SK-N-SH (cell line): Measurements from ENCODE around the gene PAAF1. TPM values are rescaled to one million over a fixed set of nuclear protein-coding genes. Genes with fewer than 3 reads are reported as not detected.
A peak's percentile ranks its signal among the peaks of the same experiment; 100 is the strongest.

Experiments used
- CTCF ChIA-PET: fragments of 300-600, 350-600 bp; formaldehyde crosslinking; extraction: SDS; loops from one replicate; lab custom pipeline; 2021; lab: Yijun Ruan, JAX
- POLR2A ChIA-PET: fragments of 350-600 bp; sonication (Branson Sonifier 250); formaldehyde crosslinking; extraction: SDS; loops from one replicate; lab custom pipeline; 2020; ENCODE audit warnings: antibody characterized with exemption, inconsistent platforms; lab: Yijun Ruan, JAX
- DNase-seq: peaks from one replicate; pipeline ENCODE4 v3.0.0; 2012
- H2AFZ ChIP-seq: fragments of 200-600 bp; sonication (generic); 2 replicates; pipeline ENCODE4 v1.8.1; 2016; ENCODE audit warnings: antibody characterized with exemption, mild to moderate bottlenecking, low read depth
- H3F3A ChIP-seq: fragments of 200-600 bp; sonication (generic); replicated peaks from 2 replicates; pipeline ENCODE3; 2016; ENCODE audit warnings: antibody characterized with exemption, mild to moderate bottlenecking; ENCODE audit not compliant: insufficient read depth
- H3K27ac ChIP-seq, 2 experiments: fragments of 200-500 bp in 1 of 2; fragments of 200-600 bp in 1 of 2; sonication (Bioruptor generic) in 1 of 2; sonication (generic), shearing (Covaris generic) in 1 of 2; 2 replicates each; pipeline versions ENCODE4 v1.5.1 to v1.6.1; 2014 to 2016; ENCODE audit warnings: low read depth in 2 of 2, inconsistent platforms in 1 of 2, low read length in 1 of 2, mild to moderate bottlenecking in 1 of 2, mixed read lengths in 1 of 2
- H3K27me3 ChIP-seq: fragments of 200-600 bp; sonication (generic), shearing (Covaris generic); 2 replicates; pipeline ENCODE4 v1.6.1; 2016; ENCODE audit warnings: mixed run types; ENCODE audit not compliant: insufficient read depth
- H3K36me3 ChIP-seq, 2 experiments: fragments of 200-500 bp in 1 of 2; fragments of 200-600 bp in 1 of 2; sonication (Bioruptor generic) in 1 of 2; sonication (generic) in 1 of 2; replicated peaks in 1 of 2; 2 replicates each; pipeline versions ENCODE3 to v1.5.1; 2014 to 2016; ENCODE audit warnings: low read length in 1 of 2, mild to moderate bottlenecking in 1 of 2; ENCODE audit not compliant: insufficient read depth in 2 of 2, control insufficient read depth in 1 of 2
- H3K4me1 ChIP-seq, 2 experiments: fragments of 200-500 bp in 1 of 2; fragments of 200-600 bp in 1 of 2; sonication (Bioruptor generic) in 1 of 2; sonication (generic), shearing (Covaris generic) in 1 of 2; 2 replicates each; pipeline versions ENCODE4 v1.5.1 to v1.6.1; 2014 to 2016; ENCODE audit warnings: low read depth in 1 of 2, low read length in 1 of 2, mixed run types in 1 of 2; ENCODE audit not compliant: insufficient read depth in 2 of 2, control insufficient read depth in 1 of 2
- H3K4me2 ChIP-seq: fragments of 200-600 bp; sonication (generic), shearing (Covaris generic); 2 replicates; pipeline ENCODE4 v1.6.1; 2017; ENCODE audit warnings: mixed run types
- H3K4me3 ChIP-seq, 2 experiments: fragments of 200-500 bp in 1 of 2; fragments of 200-600 bp in 1 of 2; sonication (Bioruptor generic) in 1 of 2; sonication (generic), shearing (Covaris generic) in 1 of 2; 2 replicates each; pipeline versions ENCODE4 v1.5.1 to v1.8.1; 2014 to 2016; ENCODE audit warnings: low read depth in 2 of 2, inconsistent platforms in 1 of 2, low read length in 1 of 2, mild to moderate bottlenecking in 1 of 2, mixed read lengths in 1 of 2, moderate library complexity in 1 of 2
- H3K79me2 ChIP-seq: fragments of 200-600 bp; sonication (generic); 2 replicates; pipeline ENCODE4 v1.8.1; 2017; ENCODE audit warnings: mild to moderate bottlenecking; ENCODE audit not compliant: insufficient read depth
- H3K9ac ChIP-seq: fragments of 200-600 bp; sonication (generic); 2 replicates; pipeline ENCODE4 v1.6.1; 2017; ENCODE audit warnings: mixed run types
- H3K9me2 ChIP-seq: fragments of 200-600 bp; sonication (generic); 2 replicates; pipeline ENCODE4 v1.6.1; 2017; ENCODE audit warnings: mixed run types
- H3K9me3 ChIP-seq: fragments of 200-600 bp; sonication (generic); 2 replicates; pipeline ENCODE4 v1.6.1; 2017; ENCODE audit warnings: mixed run types, mild to moderate bottlenecking, moderate library complexity
- H4K20me1 ChIP-seq: fragments of 200-600 bp; sonication (generic); 2 replicates; pipeline ENCODE4 v1.6.1; 2017; ENCODE audit warnings: mild to moderate bottlenecking, mixed run types; ENCODE audit not compliant: insufficient read depth
- CHD2 ChIP-seq: fragments of 150-350 bp; IDR thresholded peaks from 2 replicates; pipeline ENCODE4 v1.6.1; 2018; ENCODE audit warnings: low read length; ENCODE audit not compliant: partially characterized antibody
- CTCF ChIP-seq: fragments of 200-600 bp; sonication (generic); IDR thresholded peaks from 2 replicates; pipeline ENCODE4 v1.6.1; 2017; ENCODE audit warnings: antibody characterized with exemption, mild to moderate bottlenecking, moderate library complexity
- EZH2phosphoT487 ChIP-seq: fragments of 200-600 bp; sonication (generic); IDR thresholded peaks from 2 replicates; pipeline ENCODE4 v1.6.1; 2017; ENCODE audit warnings: low read depth, mixed run types, mild to moderate bottlenecking, antibody characterized with exemption, moderate library complexity, borderline replicate concordance
- GABPA ChIP-seq: IDR thresholded peaks from 2 replicates; pipeline ENCODE4 v1.4.0; 2012; ENCODE audit warnings: low read depth, mild to moderate bottlenecking
- JUND ChIP-seq: IDR thresholded peaks from 2 replicates; pipeline ENCODE4 v1.4.0; 2012
- MXI1 ChIP-seq: IDR thresholded peaks from 2 replicates; pipeline ENCODE4 v1.6.1; 2012; ENCODE audit warnings: mild to moderate bottlenecking, low read depth, low read length, improper control_type of control experiment
- NRF1 ChIP-seq: IDR thresholded peaks from 2 replicates; pipeline ENCODE4 v1.6.1; 2012; ENCODE audit warnings: low read depth, mild to moderate bottlenecking, low read length
- RCOR1 ChIP-seq: fragments of 150-350 bp; IDR thresholded peaks from 2 replicates; pipeline ENCODE4 v1.6.1; 2017; ENCODE audit warnings: antibody characterized with exemption, low read length
- RFX5 ChIP-seq: IDR thresholded peaks from 2 replicates; pipeline ENCODE4 v1.6.1; 2012; ENCODE audit warnings: mild to moderate bottlenecking, improper control_type of control experiment, low read length
- RXRA ChIP-seq: IDR thresholded peaks from 2 replicates; pipeline ENCODE4 v1.4.0; 2012; ENCODE audit warnings: low read depth, mild to moderate bottlenecking, borderline replicate concordance
- TCF12 ChIP-seq: IDR thresholded peaks from 2 replicates; pipeline ENCODE4 v1.4.0; 2012
- WGBS: methylation state at CpG from one replicate; pipeline ENCODE4 v1.1.6; 2017; ENCODE audit warnings: low lambda C conversion rate; 5-methylcytosine and 5-hydroxymethylcytosine counted together
- polyA plus RNA-seq, 3 experiments: library from polyadenylated mRNA; depleted of rRNA; stranded (reverse); fragments of >200 nt; gene quantifications; 2 replicates each; pipeline ENCODE4 v1.2.3, GENCODE V29; 2012
- TF ChIP-seq, protein P1 (sequence below): IDR thresholded peaks from 2 replicates; pipeline ENCODE4; 2012

The PAAF1 gene
- polyA plus RNA-seq, 1 of the 3 experiments (the other 2 are of a cell fraction) = 23.2 TPM

GRCh38 chr11:73902303-73902702 lies 25.5 kb downstream of the PAAF1 start:
- H3K9me2 ChIP-seq = peaks cover 3% of the 10 kb centered on the region; the same call in 1 of the 2 replicates
- peaks cover 19 to 27% of the 10 kb centered on the region in 2 experiments for H3K36me3 ChIP-seq
- no peaks in the 10 kb centered on the region; a peak in 1 of 4 replicates for H3K4me1 ChIP-seq
- no peak overlapping the region for H3K27ac ChIP-seq
- 89% methylated on average over 1 of the region's 1 CpG for WGBS
- no peaks in the 10 kb centered on the region for H3K79me2 ChIP-seq
- no peak overlapping the region for H3K9ac ChIP-seq
- DNase-seq = no peak
- ChIA-PET POLR2A (no interaction called here), CTCF (no interaction called here)
- H3K4me3 ChIP-seq = no peak overlapping the region
- no peaks in the 10 kb centered on the region for H3K27me3 ChIP-seq
- no peak overlapping the region for H2AFZ ChIP-seq
- H3K9me3 ChIP-seq = no peaks in the 10 kb centered on the region
- TF ChIP-seq RFX5 (no peak), RCOR1 (no peak), CHD2 (no peak), MXI1 (no peak), TCF12 (no peak), GABPA (no peak), EZH2phosphoT487 (no peak), RXRA (no peak), JUND (no peak)
- TF ChIP-seq, protein P1, sequence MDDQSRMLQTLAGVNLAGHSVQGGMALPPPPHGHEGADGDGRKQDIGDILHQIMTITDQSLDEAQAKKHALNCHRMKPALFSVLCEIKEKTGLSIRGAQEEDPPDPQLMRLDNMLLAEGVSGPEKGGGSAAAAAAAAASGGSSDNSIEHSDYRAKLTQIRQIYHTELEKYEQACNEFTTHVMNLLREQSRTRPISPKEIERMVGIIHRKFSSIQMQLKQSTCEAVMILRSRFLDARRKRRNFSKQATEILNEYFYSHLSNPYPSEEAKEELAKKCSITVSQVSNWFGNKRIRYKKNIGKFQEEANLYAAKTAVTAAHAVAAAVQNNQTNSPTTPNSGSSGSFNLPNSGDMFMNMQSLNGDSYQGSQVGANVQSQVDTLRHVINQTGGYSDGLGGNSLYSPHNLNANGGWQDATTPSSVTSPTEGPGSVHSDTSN = no peak
- peaks cover 10% of the 10 kb centered on the region for H3F3A ChIP-seq
- no peaks in the 10 kb centered on the region for H4K20me1 ChIP-seq
- no peak overlapping the region for H3K4me2 ChIP-seq

DNA sequence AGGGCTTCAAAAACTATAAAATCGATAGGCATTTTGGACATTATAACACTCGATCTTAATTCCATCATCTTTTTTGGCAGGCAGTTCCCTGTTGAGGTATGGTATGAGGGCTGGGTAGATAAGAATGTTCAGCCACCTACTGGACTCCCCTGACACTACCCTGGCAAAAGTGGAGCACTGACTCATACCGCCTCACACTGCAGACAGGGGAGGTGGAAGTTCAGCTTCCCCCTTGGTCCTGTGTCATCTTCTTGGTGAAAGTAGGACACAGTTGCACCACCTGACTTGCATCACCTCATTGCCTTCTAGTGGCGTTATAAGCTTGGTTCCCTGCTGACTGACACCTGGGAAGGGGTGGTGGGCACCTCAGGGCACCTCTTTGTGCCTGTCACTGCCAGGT lies 30.4 kb downstream of the PAAF1 start:
- Histone ChIP-seq H3K27ac (no peak overlapping the region), H3K4me2 (no peak overlapping the region), H4K20me1 (no peaks in the 10 kb centered on the region), H3K27me3 (no peaks in the 10 kb centered on the region), H3F3A (peaks cover 10% of the 10 kb centered on the region), H3K79me2 (no peaks in the 10 kb centered on the region), H3K9me2 (peaks cover 3% of the 10 kb centered on the region; the same call in 1 of the 2 replicates), H3K36me3 (peaks cover 15 to 26% of the 10 kb centered on the region in 2 experiments), H3K4me1 (no peaks in the 10 kb centered on the region; a peak in 1 of 4 replicates), H2AFZ (no peak overlapping the region), H3K9me3 (no peaks in the 10 kb centered on the region), H3K9ac (no peak overlapping the region), H3K4me3 (no peak overlapping the region)
- WGBS = 88% methylated on average over 4 of the region's 4 CpGs
- no peak for DNase-seq
- CTCF ChIA-PET = no interaction called here
- TF ChIP-seq CTCF (peak; percentile 38; the same call in 1 of the 2 replicates), NRF1 (no peak)
- POLR2A ChIA-PET = no interaction called here
